Superior temporal gyrus (tissue), 1 donor: ENCODE data around the gene PTEN.
"Not testable (repeated sequence)": the region's sequence is repeated elsewhere in the genome, so short reads cannot be mapped to it uniquely, and the experiment has no call there.

ENCODE experiments used
- DNase-seq: peaks from one replicate; pipeline ENCODE4 v3.0.0-alpha.2; 2016; ENCODE audit errors: extremely low spot score

The PTEN gene

DNA sequence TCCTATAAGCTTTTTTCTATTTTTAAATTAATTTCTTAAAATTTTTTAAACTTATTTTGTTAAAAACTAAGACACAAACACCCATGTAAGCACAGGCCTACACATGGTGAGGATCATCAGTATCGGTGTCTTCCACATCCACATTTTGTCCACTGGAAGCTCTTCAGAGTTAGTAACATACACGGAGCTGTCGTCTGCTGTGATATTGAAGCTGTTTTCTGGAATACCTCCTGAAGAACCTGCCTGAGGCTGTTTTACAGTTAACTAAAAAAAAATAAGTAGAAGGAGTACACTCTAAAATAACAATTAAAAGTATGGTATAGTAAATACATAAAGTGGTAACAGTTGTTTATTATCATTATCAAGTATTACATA lies 17.8 kb upstream of the PTEN start:
- DNase-seq, result no peak

- no peak for DNase-seq
Measured at GRCh38 chr10:87846023-87846422, 17.4 kb upstream of the PTEN start.

DNA sequence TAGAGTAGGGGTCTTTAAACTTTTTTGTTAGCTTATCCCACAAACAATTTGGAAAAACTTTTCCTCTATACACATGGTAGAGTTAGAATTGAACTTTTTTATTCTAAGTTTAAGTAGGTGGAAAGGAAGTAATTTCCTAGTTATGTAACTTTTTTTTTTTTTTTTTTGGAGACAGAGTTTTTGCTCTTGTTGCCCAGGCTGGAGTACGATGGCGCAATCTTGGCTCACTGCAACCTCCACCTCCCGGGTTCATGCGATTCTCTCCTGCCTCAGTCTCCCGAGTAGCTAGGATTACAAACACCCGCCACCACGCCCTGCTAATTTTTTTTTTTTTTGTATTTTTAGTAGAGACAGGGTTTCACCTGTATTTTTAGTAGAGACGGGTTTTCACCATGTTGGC lies 16.7 kb upstream of the PTEN start:
- DNase-seq, result not testable (repeated sequence)

GRCh38 chr10:87847550-87847949 lies 15.9 kb upstream of the PTEN start:
- DNase-seq, result no peak

DNA sequence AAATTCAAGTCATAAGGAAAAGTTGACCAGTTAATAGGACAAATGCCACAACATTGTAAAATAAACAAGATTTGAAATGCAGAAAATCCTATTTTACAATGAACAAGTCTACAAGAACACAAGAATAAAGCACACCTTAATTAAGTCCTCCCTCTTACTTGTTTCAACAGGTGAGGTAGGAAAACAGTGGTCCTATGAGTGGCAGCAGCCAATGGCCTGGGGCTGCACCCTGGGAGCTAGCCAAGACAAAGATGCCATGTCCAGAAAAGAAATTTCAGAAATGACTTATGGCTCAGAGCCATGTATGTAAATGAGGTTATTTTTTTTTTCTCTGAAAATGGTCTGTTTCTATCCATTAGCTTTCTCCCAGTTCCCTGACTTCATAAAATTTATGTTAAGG lies 14.4 kb upstream of the PTEN start:
- DNase-seq, result no peak

- peak; percentile 72 for DNase-seq
Measured at GRCh38 chr10:87850742-87851205, 12.7 kb upstream of the PTEN start.

GRCh38 chr10:87852089-87852488 lies 11.3 kb upstream of the PTEN start:
- no peak for DNase-seq

- DNase-seq, result not testable (repeated sequence)
Measured at GRCh38 chr10:87855247-87855646, 8.2 kb upstream of the PTEN start.

- DNase-seq, result not testable (repeated sequence)
Measured at GRCh38 chr10:87855665-87856064, 7.8 kb upstream of the PTEN start.

DNA sequence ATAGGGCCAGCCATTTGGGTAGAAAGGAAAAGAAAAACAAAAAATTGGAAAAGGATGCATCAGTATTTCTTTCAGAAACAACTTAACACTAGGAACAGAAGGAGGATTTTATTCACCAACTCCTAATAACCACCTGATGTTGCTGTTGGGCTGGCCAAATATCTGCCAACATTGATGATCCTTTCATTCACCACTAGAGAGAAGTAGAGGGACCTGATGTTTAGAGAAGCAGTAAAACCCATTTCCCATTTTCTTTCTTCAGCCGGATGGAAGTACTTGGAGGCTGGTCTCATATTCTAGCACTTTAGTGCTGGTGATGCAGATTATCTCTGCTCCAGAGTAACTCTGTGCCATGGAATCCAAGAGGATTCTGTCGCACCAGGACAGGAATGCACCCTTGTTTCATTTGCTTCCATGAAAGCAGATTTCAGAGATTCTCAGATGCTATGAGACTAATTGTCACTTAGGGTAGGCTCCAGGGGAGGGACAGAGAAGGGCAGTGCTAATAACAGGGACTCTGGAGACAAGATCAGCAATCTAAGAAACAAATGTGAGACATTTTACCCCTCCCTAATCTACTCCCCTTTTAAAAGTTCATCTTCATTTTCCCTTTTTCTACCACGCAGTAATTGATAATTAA lies 3.1 kb upstream of the PTEN start:
- DNase-seq, result peak; percentile 60

DNA sequence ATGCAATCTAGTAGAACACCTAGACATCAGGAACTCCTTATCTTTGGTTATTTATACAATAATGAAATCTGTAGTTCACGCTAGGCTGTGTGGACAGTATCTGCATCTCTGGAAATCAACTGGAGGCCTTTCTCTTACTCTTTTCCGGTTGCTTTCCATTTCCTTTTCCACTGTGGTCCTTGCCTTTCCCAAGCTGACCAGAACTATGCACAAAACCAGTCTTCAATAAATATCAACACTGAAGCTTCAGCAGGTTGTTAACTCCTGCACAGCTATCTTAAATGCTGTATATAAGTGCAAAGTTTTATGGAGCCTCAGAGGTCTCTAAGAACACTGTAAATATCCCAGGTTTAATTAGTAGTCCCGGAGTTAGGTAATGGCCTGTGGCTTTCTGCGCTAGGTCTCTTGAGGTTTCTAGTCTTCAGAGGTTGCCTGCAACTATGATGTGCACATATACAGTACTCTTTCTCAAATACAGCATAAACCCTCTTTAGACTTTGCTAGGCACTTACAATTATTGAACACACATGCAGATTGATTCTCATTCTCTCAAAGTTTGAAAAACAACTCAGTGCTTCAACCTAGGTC lies 2.5 kb upstream of the PTEN start:
- DNase-seq, result peak; percentile 32

DNA sequence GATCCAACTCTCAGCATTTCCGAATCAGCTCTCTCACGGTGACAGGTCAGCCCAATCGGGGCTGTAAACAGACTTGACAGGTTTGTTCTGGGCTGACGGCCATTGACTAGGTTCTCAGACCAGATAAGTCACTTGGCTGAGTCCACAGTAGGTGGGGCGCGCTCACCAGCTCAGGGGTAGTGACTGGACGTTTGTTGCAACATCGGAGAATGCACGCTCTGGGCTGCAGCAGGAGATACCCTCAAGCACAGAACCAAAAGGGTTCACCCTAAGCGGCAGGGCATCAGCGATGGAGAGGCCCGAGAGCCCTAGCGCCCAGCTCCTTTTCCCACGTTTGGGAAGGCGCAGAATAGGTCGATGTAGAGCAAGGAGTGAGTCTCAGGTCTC lies 1.9 kb upstream of the PTEN start:
- no peak for DNase-seq

DNA sequence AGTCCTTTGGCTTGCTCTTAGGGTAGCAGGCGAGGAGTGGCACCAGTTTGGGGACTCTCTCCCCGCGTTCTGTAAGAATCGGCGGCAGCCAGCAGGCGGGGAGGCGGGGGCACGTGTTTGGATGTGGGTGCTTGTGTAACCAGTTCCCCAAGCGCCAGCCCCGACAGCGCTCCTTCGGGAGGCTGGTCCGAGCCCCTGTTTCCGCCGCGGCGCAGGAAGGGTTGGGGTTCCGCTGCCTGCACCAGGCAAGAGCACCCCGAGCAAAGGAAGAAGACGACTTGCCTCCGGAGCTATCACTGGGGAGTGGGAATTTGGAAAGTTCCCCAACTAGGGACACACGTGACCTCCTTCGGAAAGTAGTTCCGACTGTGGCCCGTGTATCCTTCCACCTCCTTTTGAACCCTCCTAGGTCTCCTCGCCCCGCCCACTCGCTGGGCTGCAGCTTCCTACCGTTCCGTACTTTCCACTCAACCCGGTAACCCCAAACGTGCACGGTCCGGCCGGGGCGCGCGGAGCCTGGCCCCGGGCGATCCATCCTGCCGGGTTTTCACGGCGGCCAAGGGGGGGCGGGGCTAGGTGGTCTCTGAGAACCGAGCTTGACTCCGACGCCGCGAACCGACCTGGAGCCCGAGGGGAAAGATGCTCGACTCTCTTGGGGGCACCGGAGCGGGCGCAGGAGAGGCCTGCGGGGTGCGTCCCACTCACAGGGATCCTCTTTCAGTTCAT lies 1.3 kb upstream of the PTEN start:
- DNase-seq, result peak; percentile 97

GRCh38 chr10:87862679-87863052 lies 759 bp upstream of the PTEN start:
- peak; percentile 70 for DNase-seq

- DNase-seq, result peak; percentile 60
Measured at GRCh38 chr10:87863951-87864495, 598 bp downstream of the PTEN start.

DNA sequence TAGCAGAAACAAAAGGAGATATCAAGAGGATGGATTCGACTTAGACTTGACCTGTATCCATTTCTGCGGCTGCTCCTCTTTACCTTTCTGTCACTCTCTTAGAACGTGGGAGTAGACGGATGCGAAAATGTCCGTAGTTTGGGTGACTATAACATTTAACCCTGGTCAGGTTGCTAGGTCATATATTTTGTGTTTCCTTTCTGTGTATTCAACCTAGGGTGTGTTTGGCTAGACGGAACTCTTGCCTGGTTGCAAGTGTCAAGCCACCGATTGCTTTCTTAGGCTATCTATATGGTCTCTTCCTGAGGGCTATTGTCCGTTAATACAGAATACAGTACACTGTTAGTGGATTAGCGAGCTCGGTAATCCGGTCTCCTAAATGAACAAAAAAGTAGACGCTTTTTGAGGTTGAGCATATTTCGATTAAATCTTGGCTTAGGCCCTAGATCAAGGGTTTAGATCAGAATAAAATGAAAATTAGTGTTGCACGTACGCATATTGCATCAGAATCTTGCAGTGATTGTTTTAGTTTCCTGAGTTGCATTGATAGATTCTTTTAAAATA lies 1.2 kb downstream of the PTEN start:
- peak; percentile 63 for DNase-seq

GRCh38 chr10:87865241-87865881 lies 1.9 kb downstream of the PTEN start:
- peak; percentile 51 for DNase-seq

DNA sequence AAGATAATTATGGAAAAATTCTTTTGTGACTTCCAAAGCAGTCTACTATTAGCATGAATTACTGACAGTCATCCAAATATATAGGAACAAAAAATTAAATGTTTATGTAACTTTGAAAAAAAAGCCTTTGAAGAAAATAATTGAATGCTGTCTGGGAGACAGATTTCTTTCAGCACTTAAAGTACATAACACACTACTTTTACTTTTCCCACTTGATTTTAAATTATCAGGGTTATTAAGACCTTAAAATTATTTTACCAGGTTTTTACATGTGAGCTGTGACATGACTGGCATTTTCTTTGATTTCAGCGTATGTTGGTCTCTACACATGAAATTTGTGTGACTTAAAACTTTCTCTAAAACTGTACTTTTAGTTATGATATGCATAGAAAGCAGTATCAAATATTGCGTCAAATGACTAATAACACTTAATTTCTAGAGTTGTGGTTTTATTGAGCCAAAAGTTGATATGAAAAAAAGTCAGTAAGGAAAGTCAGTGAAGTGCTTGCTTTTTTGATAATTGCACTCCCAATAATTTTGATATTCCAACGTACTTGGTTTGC lies 3.1 kb downstream of the PTEN start:
- no peak for DNase-seq

- peak; percentile 24 for DNase-seq
Measured at GRCh38 chr10:87867453-87867852, 4.0 kb downstream of the PTEN start.

GRCh38 chr10:87868277-87868676 lies 4.9 kb downstream of the PTEN start:
- DNase-seq, result peak; percentile 25

GRCh38 chr10:87869139-87869538 lies 5.7 kb downstream of the PTEN start:
- not testable (repeated sequence) for DNase-seq
